K562 (cell line): ENCODE results near the gene GBF1. TPM values are rescaled to one million over a fixed set of nuclear protein-coding genes. Genes with fewer than 3 reads are reported as not detected.
A peak's percentile ranks its signal among the peaks of the same experiment; 100 is the strongest.

Experiments
- BCLAF1 ChIP-seq, 2 experiments: fragments of 450-650 bp in 1 of 2; IDR thresholded peaks; 2 replicates each; pipeline ENCODE4 v1.6.1; 2011 to 2017; ENCODE audit warnings: low read depth in 2 of 2, antibody characterized with exemption in 1 of 2, borderline replicate concordance in 1 of 2, low read length in 1 of 2, mild to moderate bottlenecking in 1 of 2, mixed read lengths in 1 of 2; ENCODE audit not compliant: control insufficient read depth in 1 of 2
- C11orf30 ChIP-seq: fragments of 450-650 bp; IDR thresholded peaks from 2 replicates; pipeline ENCODE4 v1.6.1; 2016; ENCODE audit warnings: low read depth, mild to moderate bottlenecking
- CBX1 ChIP-seq: sonication (generic); IDR thresholded peaks from 2 replicates; pipeline ENCODE4 v1.6.1; 2016; ENCODE audit warnings: antibody characterized with exemption, low read depth, mild to moderate bottlenecking
- ETS2 ChIP-seq: IDR thresholded peaks from 2 replicates; pipeline ENCODE4 v1.6.1; 2016; ENCODE audit warnings: borderline replicate concordance, missing genetic modification characterization, mild to moderate bottlenecking, moderate library complexity, missing compliant biosample characterization; ENCODE audit not compliant: poor library complexity, severe bottlenecking
- FOXJ2 ChIP-seq: fragments of 200-800 bp; sonication (Bioruptor generic); IDR thresholded peaks from 2 replicates; pipeline ENCODE4 v1.6.1; 2016; ENCODE audit warnings: missing genetic modification characterization, missing compliant biosample characterization
- FOXM1 ChIP-seq, 2 experiments: fragments of 450-650 bp in 1 of 2; sonication (generic) in 1 of 2; formaldehyde crosslinking in 1 of 2; IDR thresholded peaks; 2 replicates each; pipeline versions ENCODE4 v1.6.1 to v1.9.0; 2017 to 2022; ENCODE audit warnings: low read depth in 2 of 2, mild to moderate bottlenecking in 2 of 2, missing genetic modification reagents in 1 of 2, moderate library complexity in 1 of 2
- GABPA ChIP-seq: fragments of 200-800 bp; sonication (Bioruptor generic); conservative IDR thresholded peaks from 2 replicates; pipeline ENCODE4 v1.6.1; 2016; ENCODE audit warnings: low read depth, missing genetic modification characterization, missing compliant biosample characterization
- GMEB1 ChIP-seq: fragments of 250-450 bp; sonication (Bioruptor Pico); IDR thresholded peaks from 2 replicates; pipeline ENCODE4 v1.4.0; 2020; ENCODE audit warnings: mild to moderate bottlenecking
- HMG20B ChIP-seq: fragments of 250-450 bp; sonication (Bioruptor Pico); IDR thresholded peaks from 2 replicates; pipeline ENCODE4 v1.5.0; 2021; ENCODE audit warnings: mild to moderate bottlenecking
- NCOA6 ChIP-seq: fragments of 450-650 bp; IDR thresholded peaks from 2 replicates; pipeline ENCODE4 v1.6.1; 2017; ENCODE audit warnings: mild to moderate bottlenecking
- NEUROD1 ChIP-seq: fragments of 150-350 bp; IDR thresholded peaks from 2 replicates; pipeline ENCODE4 v1.6.1; 2014; ENCODE audit warnings: borderline replicate concordance, low read length, low read depth; ENCODE audit not compliant: partially characterized antibody
- NRF1 ChIP-seq, 2 experiments: fragments of 450-650 bp; IDR thresholded peaks in 1 of 2; conservative IDR thresholded peaks in 1 of 2; 2 replicates each; pipeline ENCODE4 v1.6.1; 2014; ENCODE audit warnings: mild to moderate bottlenecking in 2 of 2
- POLR2B ChIP-seq: fragments of 450-650 bp; IDR thresholded peaks from 2 replicates; pipeline ENCODE4 v1.6.1; 2018; ENCODE audit warnings: low read depth; ENCODE audit not compliant: partially characterized antibody
- RFX1 ChIP-seq: fragments of 450-650 bp; IDR thresholded peaks from 2 replicates; pipeline ENCODE4 v1.6.1; 2016; ENCODE audit warnings: mild to moderate bottlenecking, moderate library complexity
- TAF9B ChIP-seq: fragments of 450-650 bp; IDR thresholded peaks from 2 replicates; pipeline ENCODE4 v1.6.1; 2018; ENCODE audit warnings: mild to moderate bottlenecking; ENCODE audit not compliant: partially characterized antibody
- TEAD4 ChIP-seq, 2 experiments: sonication (generic) in 1 of 2; formaldehyde crosslinking in 1 of 2; IDR thresholded peaks; 2 replicates each; pipeline versions ENCODE4 v1.6.1 to v1.8.0; 2012 to 2022; ENCODE audit warnings: borderline replicate concordance in 1 of 2, inconsistent platforms in 1 of 2, low read length in 1 of 2, mild to moderate bottlenecking in 1 of 2, missing genetic modification reagents in 1 of 2
- ZBTB17 ChIP-seq: fragments of 450-650 bp; formaldehyde crosslinking; IDR thresholded peaks from 2 replicates; pipeline ENCODE4 v1.4.0; 2020; ENCODE audit warnings: mild to moderate bottlenecking
- ZFX ChIP-seq: sonication (generic); formaldehyde crosslinking; IDR thresholded peaks from 2 replicates; pipeline ENCODE4 v1.8.0; 2022; ENCODE audit warnings: mild to moderate bottlenecking, missing genetic modification reagents, moderate library complexity
- ZNF143 ChIP-seq: sonication (generic); formaldehyde crosslinking; IDR thresholded peaks from 2 replicates; pipeline ENCODE4 v1.9.0; 2022; ENCODE audit warnings: mild to moderate bottlenecking, missing genetic modification reagents
- ZNF507 ChIP-seq: conservative IDR thresholded peaks from 2 replicates; pipeline ENCODE4 v1.6.1; 2017; ENCODE audit warnings: missing genetic modification characterization, missing compliant biosample characterization
- ZNF766 ChIP-seq: fragments of 200-800 bp; sonication (Bioruptor generic); conservative IDR thresholded peaks from 2 replicates; pipeline ENCODE4 v1.6.1; 2016; ENCODE audit warnings: missing genetic modification characterization, missing compliant biosample characterization
- polyA plus RNA-seq, 8 experiments: library from polyadenylated mRNA; depleted of rRNA in 4 of 8; stranded (reverse) in 5 of 8; unstranded in 3 of 8; fragments of >200 nt; fragmentation: Nextera tagmentation in 2 of 8; fragmentation: Illumina TruSeq in 1 of 8; extraction: Ambion mirVana in 2 of 8; extraction: Trizol in 1 of 8; gene quantifications; 2 replicates each; pipeline versions ENCODE4 v1.2.1 to v1.2.3, GENCODE V29; 2011 to 2014; ENCODE audit warnings: inconsistent platforms in 1 of 8, missing spikeins in 1 of 8
- total RNA-seq, 7 experiments: library from RNA; depleted of rRNA in 6 of 7; stranded (reverse); fragments of >200 nt in 6 of 7; fragmentation: Illumina TruSeq in 2 of 7; extraction: Trizol in 2 of 7; gene quantifications; 2 replicates each; pipeline versions ENCODE4 v1.2.1 to v1.2.3, GENCODE V29; 2011 to 2021; ENCODE audit warnings: low replicate concordance in 1 of 7

Gene GBF1
- total and polyA plus RNA-seq, 9 of the 15 experiments (the other 6 are each of a cell fraction or from before 2014, with no cell fraction given), result 0.69 to 28.0 (median 10.3) TPM

DNA sequence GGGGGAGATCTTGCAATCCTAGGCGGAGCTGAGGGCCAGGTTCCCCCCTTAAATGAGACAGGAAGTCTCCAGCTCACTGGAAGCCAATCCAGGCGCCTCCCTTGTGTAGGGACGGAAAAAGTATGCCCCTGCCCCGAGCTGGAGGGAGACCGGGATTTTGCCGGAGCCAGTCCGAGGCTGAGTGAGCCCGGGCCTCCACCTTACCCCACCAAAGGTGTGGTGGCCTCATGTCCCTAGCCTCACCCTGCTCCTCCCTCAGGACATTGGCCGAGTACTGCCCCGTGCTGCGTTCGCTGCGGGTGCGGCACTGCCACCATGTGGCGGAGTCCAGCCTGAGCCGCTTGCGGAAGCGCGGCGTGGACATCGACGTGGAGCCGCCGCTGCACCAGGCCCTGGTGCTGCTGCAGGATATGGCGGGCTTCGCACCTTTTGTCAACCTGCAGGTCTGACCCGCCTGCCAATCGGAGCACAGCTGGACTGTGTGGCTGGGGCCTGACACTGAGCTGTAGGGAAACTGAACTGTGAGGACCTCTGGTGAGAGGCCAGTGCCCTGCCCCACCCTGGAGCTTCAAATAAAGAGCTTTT, 177.3 kb downstream of the GBF1 start (continued):
- TF ChIP-seq GMEB1, result peak; percentile 58; the same call in 1 of the 2 replicates
- TF ChIP-seq BCLAF1 (IDR thresholded peaks at IDR 0.05; ENCODE audit: borderline replicate concordance in 1 of 2, control insufficient read depth in 1 of 2, low read depth in 2 of 2, low read length in 1 of 2), result 0 out of 4 replicates have a peak, but pooled peaks of 1 of the 2 experiments have one; percentile 28
- peak; percentile 51; the same call in 1 of the 2 replicates for TF ChIP-seq ZFX
- TF ChIP-seq RFX1, result no peak
- TF ChIP-seq NRF1 (conservative IDR thresholded peaks at IDR 0.05 in 1 of 2, IDR thresholded peaks at IDR 0.05 in 1 of 2), result no peak
- 0 out of 2 replicates have a peak, but pooled peaks have one; percentile 33 for TF ChIP-seq TEAD4 (IDR thresholded peaks at IDR 0.05; ENCODE audit: low read length)
- no peak for TF ChIP-seq TEAD4 (CRISPR knock-in tag; IDR thresholded peaks at IDR 0.05; ENCODE audit: borderline replicate concordance)
- TF ChIP-seq CBX1, result peak; percentile 63; the same call in 1 of the 2 replicates
- TF ChIP-seq GABPA (tag), result 0 out of 2 replicates have a peak, but pooled peaks have one; percentile 12
- TF ChIP-seq ZNF766 (CRISPR knock-in tag), result 0 out of 2 replicates have a peak, but pooled peaks have one; percentile 25
- TF ChIP-seq ETS2 (tag), result no peak
- TF ChIP-seq ZNF143, result peak; percentile 5; the same call in 1 of the 2 replicates
- no peak for TF ChIP-seq ZNF507 (tag)
- TF ChIP-seq TAF9B, result no peak
- no peak for TF ChIP-seq FOXM1 (IDR thresholded peaks at IDR 0.05; ENCODE audit: low read depth)
- TF ChIP-seq FOXM1 (CRISPR knock-in tag; IDR thresholded peaks at IDR 0.05; ENCODE audit: low read depth), result no peak
- no peak for TF ChIP-seq NCOA6
- TF ChIP-seq FOXJ2, result no peak
- TF ChIP-seq ZBTB17 (CRISPR knock-in tag), result peak; percentile 91
- no peak for TF ChIP-seq C11orf30
- peak; percentile 15 for TF ChIP-seq POLR2B
- no peak for TF ChIP-seq HMG20B (CRISPR knock-in tag)
- peak; percentile 50 for TF ChIP-seq NEUROD1
